ENCODE measurements around the gene ENTPD1. TPM values are rescaled to one million over a fixed set of nuclear protein-coding genes. Genes with fewer than 3 reads are reported as not detected.
A peak's percentile ranks its signal among the peaks of the same experiment; 100 is the strongest.

The ENTPD1 gene
- total RNA-seq, 2 experiments from 2014 or later = 0.27 TPM; not detected in 1

DNA sequence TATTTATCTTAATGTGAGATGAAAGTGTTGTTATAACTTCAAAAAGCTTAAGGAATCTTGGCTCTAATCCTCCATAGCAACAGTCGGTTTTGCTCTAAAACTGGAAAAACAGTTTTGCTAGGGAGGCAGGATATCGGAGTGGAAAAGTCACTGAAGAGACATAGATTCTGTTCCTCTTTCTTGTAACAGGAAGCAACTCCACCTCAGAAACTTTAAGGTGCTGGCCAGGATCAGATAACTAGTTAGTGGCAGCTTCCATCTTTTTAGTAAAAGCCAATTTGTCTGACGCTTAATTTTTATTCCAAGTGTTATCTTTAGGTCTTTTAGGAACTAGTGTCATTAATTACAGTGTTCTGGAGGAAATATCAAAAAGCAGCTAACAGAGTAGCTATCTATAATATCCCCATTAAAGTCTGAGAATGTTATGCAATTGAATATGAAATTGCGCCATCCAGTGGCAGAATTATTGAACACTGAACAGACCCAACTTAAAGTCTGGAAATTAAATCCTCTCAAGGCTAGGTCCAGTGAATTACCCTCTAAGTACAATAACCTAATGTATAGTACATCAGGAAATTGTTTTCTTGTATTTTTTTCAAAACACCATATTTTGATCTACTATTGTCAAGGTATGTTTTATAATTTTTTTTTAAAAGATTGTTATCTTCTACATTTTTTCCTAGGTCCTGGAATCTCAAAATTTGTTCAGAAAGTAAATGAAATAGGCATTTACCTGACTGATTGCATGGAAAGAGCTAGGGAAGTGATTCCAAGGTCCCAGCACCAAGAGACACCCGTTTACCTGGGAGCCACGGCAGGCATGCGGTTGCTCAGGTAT lies 85.9 kb downstream of the ENTPD1 start:
- DNase-seq = peak; percentile 56
- ChIA-PET CTCF (interaction anchor here (0.9 to 16.5 kb wide), 9 partner anchors 10 to 177 kb away, joined by 3 to 149 read pairs (median 3); partner anchors contain the start of gene TCTN3), POLR2A (interaction anchor here (0.7 kb wide), 1 partner anchor 147 kb away, joined by 3 read pairs; no protein-coding TSS in a partner anchor)
- Mint-ChIP-seq H3K27me3 (peaks cover 4% of the 10 kb centered on the region), H3K4me3 (no peak overlapping the region), H3K4me1 (peaks cover 5% of the 10 kb centered on the region), H3K9me3 (no peaks in the 10 kb centered on the region), H3K36me3 (ENCODE audit: low read depth) (no peaks in the 10 kb centered on the region), H3K27ac (no peak overlapping the region)

DNA sequence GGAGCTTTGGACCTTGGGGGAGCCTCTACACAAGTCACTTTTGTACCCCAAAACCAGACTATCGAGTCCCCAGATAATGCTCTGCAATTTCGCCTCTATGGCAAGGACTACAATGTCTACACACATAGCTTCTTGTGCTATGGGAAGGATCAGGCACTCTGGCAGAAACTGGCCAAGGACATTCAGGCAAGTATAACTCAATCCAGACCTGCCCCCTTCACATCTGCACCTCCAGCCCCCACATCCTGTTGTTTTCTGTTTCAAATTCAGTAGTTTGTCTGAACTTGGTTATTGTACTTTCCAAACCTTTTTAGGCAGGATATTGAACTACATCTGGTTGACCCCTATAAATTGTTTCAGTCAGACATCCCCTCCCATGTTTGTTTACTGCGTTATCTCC lies 89.4 kb downstream of the ENTPD1 start:
- ChIA-PET POLR2A (no interaction called here), CTCF (interaction anchor here (0.5 to 16.5 kb wide), 6 partner anchors 9 to 151 kb away, joined by 3 to 149 read pairs (median 4); partner anchors contain the start of gene TCTN3)
- H3K4me3 Mint-ChIP-seq = no peak overlapping the region
- no peaks in the 10 kb centered on the region for H3K9me3 Mint-ChIP-seq
- no peaks in the 10 kb centered on the region for H3K36me3 Mint-ChIP-seq (ENCODE audit: low read depth)
- DNase-seq = no peak
- peaks cover 5% of the 10 kb centered on the region for H3K4me1 Mint-ChIP-seq
- peaks cover 2% of the 10 kb centered on the region for H3K27me3 Mint-ChIP-seq
- no peak overlapping the region for H3K27ac Mint-ChIP-seq

DNA sequence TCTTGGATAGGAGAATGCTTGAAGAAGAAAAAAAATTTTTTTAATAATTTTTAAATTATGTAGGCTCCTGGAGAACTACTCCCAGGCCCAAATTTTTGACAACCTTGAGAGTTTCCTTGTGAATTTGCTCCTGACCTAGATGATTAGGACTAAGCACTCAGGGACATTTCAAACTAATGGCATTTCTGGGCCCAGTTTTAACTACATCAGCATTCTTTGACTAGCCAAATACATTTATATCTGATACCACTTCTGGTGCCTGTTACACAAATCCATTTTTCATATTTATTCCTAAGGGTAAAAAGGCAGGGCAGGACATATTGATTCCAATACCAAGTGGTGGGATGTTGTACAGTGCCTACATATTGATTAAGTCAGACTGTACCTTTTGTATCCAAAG lies 91.0 kb downstream of the ENTPD1 start:
- CTCF ChIA-PET = interaction anchor here (1.7 to 16.5 kb wide), 2 partner anchors 14 to 153 kb away, joined by 4 to 149 read pairs; partner anchors contain the start of gene TCTN3

DNA sequence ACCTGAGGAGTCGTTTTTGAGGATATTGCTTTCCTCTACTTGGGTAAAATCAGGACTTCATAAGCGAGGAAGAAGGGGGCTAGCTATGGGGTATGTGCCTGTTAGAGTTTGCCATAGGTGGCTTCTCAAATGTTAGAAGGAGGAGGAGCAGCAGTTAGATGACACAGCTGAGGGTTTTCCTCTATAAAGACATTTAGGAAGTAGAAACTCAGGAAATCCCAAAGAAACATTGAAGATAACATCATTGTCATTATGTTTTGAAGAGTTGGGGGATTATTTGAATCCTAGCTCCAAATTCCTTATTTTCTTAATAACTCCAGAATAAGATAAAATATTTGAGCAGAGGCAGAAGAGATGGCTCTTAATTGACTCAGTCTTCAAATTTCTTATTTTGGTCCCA lies 92.9 kb downstream of the ENTPD1 start:
- Mint-ChIP-seq H3K36me3 (ENCODE audit: low read depth) (no peaks in the 10 kb centered on the region), H3K4me1 (no peaks in the 10 kb centered on the region), H3K27ac (no peak overlapping the region), H3K27me3 (peaks cover 2% of the 10 kb centered on the region), H3K4me3 (no peak overlapping the region), H3K9me3 (no peaks in the 10 kb centered on the region)
- no peak for DNase-seq
- ChIA-PET CTCF (interaction anchor here (0.9 to 16.5 kb wide), 5 partner anchors 8 to 155 kb away, joined by 3 to 149 read pairs (median 4); partner anchors contain the start of gene TCTN3), POLR2A (no interaction called here)

More for the DNA sequence above, 91.0 kb downstream of the ENTPD1 start:
- no peaks in the 10 kb centered on the region for H3K9me3 Mint-ChIP-seq
- no peak for DNase-seq
- POLR2A ChIA-PET = no interaction called here
- no peak overlapping the region for H3K4me3 Mint-ChIP-seq
- H3K36me3 Mint-ChIP-seq (ENCODE audit: low read depth) = no peaks in the 10 kb centered on the region
- no peak overlapping the region for H3K27ac Mint-ChIP-seq
- peaks cover 2% of the 10 kb centered on the region for H3K27me3 Mint-ChIP-seq
- no peaks in the 10 kb centered on the region for H3K4me1 Mint-ChIP-seq

DNA sequence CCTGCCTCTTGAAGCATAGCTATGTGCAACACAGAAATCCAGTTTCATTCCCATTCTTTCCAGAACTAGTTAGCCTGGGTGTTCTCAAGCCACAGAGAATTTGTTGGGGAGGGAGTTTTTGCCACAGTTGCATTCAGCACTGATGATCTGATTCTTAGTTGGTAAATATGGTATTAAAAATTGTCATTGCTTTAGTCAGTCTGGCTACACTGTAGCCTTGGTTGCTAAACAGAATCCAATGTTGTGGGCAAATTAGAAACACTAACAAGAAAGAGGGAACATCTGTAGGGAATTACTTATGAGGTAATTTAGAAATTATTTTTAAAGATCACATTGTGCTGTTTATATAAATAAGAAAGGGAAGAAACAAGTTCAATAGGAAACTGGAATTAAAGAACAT lies 94.8 kb downstream of the ENTPD1 start:
- Mint-ChIP-seq H3K9me3 (no peaks in the 10 kb centered on the region), H3K4me3 (no peak overlapping the region), H3K4me1 (no peaks in the 10 kb centered on the region), H3K27ac (no peak overlapping the region), H3K36me3 (ENCODE audit: low read depth) (no peaks in the 10 kb centered on the region), H3K27me3 (peaks cover 4% of the 10 kb centered on the region)
- POLR2A ChIA-PET = no interaction called here
- CTCF ChIA-PET = interaction anchor here (1.2 kb wide), 2 partner anchors 14 to 157 kb away, joined by 5 read pairs; partner anchors contain the start of gene TCTN3
- no peak for DNase-seq

DNA sequence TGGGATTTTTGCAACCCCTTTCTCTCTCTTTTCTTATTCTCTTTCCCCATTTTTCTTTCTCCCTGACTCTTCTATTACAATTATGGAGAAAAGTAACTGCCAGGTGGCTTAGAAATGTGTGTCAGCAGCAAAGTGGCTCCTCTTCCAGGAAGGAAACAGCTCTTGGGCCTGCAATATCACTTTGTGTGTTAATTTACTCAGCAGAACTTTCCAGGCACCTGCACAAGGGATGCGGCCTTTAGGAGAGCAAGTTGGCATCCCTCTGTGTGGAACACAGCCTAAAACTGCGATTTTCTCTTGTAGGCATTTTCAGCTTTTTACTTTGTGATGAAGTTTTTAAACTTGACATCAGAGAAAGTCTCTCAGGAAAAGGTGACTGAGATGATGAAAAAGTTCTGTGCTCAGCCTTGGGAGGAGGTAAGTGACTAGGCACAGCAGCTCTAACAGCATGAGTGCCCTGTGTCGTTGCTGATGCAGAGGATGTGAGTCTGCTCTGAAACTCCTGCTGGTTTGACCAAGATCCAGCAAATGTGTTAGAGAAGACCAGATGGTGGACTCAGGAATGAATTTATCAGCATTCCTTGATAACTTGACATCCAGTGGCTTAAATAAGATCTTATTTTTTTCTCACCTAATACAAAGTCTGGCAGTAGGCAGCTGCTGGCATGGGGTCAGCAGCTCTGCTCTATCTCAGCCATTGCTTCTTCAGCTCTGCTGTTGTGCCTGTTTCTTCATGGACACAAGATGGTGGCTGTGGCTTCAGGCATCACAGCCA lies 104.4 kb downstream of the ENTPD1 start:
- Mint-ChIP-seq H3K9me3 (no peaks in the 10 kb centered on the region), H3K4me3 (no peak overlapping the region), H3K36me3 (ENCODE audit: low read depth) (no peaks in the 10 kb centered on the region), H3K27me3 (peaks cover 3% of the 10 kb centered on the region), H3K27ac (no peak overlapping the region), H3K4me1 (peaks cover 2% of the 10 kb centered on the region)
- ChIA-PET POLR2A (no interaction called here), CTCF (interaction anchor here (1.3 to 3.5 kb wide), 2 partner anchors 19 to 167 kb away, joined by 3 to 17 read pairs; partner anchors contain the start of gene TCTN3)
- DNase-seq = no peak

DNA sequence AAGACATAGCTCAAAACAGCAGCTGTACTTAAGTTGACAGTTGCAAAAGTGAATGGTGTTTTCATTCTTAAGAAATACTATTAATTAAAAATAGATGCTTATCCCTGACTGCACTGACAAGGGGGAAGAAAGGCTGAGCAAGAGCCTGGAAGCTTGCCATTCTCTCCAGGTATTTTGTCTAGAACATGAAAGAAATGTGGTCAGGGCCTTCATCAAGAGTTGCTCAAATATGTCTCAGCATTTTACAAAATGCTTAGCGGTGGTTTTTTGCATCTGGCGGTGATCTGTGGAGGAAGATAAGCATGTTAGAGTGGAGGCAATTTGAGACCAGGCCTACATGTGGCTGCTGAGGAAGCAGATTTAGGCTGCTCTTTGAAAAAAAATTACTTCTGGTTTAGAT lies 105.4 kb downstream of the ENTPD1 start:
- ChIA-PET CTCF (interaction anchor here (1.2 to 3.5 kb wide), 5 partner anchors 11 to 302 kb away, joined by 3 to 17 read pairs (median 4); partner anchors contain the start of gene TCTN3), POLR2A (no interaction called here)
- no peak for DNase-seq
- Mint-ChIP-seq H3K36me3 (ENCODE audit: low read depth) (no peaks in the 10 kb centered on the region), H3K27ac (no peak overlapping the region), H3K9me3 (no peaks in the 10 kb centered on the region), H3K4me3 (no peak overlapping the region), H3K4me1 (peaks cover 2% of the 10 kb centered on the region), H3K27me3 (no peaks in the 10 kb centered on the region)

DNA sequence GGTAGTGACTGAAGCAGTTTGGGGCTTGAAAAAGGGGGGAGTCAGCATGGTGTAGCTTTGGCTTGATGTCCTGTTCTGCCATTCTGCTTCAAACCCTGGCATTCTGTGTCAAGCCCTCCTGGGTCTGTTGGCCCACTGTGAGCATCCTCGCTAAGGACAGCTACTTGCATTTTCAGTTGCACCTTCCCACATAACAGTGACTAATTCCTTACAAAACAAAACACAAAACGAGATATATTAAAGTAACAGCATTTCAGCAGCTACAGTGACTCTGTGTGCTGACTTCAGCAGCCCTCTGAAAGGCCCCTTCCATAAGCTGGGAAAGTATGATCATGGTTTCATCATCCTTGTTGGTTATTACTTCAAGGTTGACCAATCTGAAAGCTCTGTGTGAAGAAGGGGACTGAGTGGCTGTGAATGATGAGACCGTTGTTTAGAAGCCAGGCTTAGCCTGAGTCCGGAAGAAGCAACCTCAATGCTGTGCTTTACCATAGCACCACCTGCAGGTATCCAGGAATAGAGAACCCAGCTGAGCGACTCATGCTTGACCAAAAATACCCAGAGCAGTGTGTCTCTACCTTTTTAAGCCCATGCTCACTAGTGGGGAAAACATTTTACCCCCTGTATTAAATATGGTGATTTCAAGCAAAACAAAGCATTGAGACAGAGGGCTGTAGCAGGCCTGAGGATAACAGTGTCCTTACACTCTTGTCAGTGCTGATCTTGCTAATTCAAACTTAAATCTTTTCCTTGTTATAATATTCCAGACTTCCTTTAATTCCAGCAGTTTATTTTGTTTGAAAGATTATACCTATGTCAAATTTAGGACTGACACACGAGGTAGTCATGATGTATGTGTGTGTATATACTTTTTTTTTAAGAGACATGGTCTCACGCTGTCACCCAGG lies 109.2 kb downstream of the ENTPD1 start:
- no peak overlapping the region for H3K4me3 Mint-ChIP-seq
- ChIA-PET POLR2A (interaction anchor here (0.7 to 0.8 kb wide), 2 partner anchors 171 to 223 kb away, joined by 3 to 4 read pairs; no protein-coding TSS in a partner anchor), CTCF (interaction anchor here (0.5 to 3.0 kb wide), 14 partner anchors 9 to 261 kb away, joined by 3 to 47 read pairs (median 4); partner anchors contain the start of gene TCTN3)
- H3K27ac Mint-ChIP-seq = peak overlapping the region; percentile 0
- no peaks in the 10 kb centered on the region for H3K9me3 Mint-ChIP-seq
- H3K4me1 Mint-ChIP-seq = peaks cover 14% of the 10 kb centered on the region
- peak; percentile 55 for DNase-seq
- no peaks in the 10 kb centered on the region for H3K27me3 Mint-ChIP-seq
- H3K36me3 Mint-ChIP-seq (ENCODE audit: low read depth) = no peaks in the 10 kb centered on the region

DNA sequence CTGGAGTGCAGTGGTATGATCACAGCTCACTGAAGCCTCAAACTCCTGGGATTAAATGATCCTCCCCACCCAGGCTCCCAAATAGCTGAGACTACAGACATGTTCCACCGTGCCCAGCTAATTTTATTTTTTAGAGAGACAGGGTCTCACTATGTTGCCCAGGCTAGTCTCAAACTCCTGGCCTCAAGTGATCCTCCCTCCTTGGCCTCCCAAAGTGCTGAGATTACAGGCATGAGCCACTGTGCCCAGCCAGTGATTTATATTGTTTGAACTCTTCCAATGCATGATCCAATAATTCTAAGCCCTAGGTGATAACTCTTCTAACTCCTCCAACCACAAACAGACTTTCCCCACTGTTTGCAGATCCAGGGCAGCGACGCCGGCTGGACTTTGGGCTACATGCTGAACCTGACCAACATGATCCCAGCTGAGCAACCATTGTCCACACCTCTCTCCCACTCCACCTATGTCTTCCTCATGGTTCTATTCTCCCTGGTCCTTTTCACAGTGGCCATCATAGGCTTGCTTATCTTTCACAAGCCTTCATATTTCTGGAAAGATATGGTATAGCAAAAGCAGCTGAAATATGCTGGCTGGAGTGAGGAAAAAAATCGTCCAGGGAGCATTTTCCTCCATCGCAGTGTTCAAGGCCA lies 110.0 kb downstream of the ENTPD1 start:
- H3K4me3 Mint-ChIP-seq = no peak overlapping the region

DNA sequence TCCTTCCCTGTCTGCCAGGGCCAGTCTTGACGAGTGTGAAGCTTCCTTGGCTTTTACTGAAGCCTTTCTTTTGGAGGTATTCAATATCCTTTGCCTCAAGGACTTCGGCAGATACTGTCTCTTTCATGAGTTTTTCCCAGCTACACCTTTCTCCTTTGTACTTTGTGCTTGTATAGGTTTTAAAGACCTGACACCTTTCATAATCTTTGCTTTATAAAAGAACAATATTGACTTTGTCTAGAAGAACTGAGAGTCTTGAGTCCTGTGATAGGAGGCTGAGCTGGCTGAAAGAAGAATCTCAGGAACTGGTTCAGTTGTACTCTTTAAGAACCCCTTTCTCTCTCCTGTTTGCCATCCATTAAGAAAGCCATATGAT lies 110.5 kb downstream of the ENTPD1 start:
- Mint-ChIP-seq H3K9me3 (no peaks in the 10 kb centered on the region), H3K4me3 (no peak overlapping the region), H3K4me1 (peaks cover 14% of the 10 kb centered on the region), H3K27ac (no peak overlapping the region), H3K27me3 (no peaks in the 10 kb centered on the region), H3K36me3 (ENCODE audit: low read depth) (no peaks in the 10 kb centered on the region)
- ChIA-PET POLR2A (interaction anchor here (0.8 kb wide), 1 partner anchor 224 kb away, joined by 4 read pairs; no protein-coding TSS in a partner anchor), CTCF (interaction anchor here (1.5 to 2.4 kb wide), 2 partner anchors 25 to 173 kb away, joined by 5 to 11 read pairs; partner anchors contain the start of gene TCTN3)
- DNase-seq = no peak

More for the DNA sequence above, 110.0 kb downstream of the ENTPD1 start:
- DNase-seq = no peak
- Mint-ChIP-seq H3K27me3 (no peaks in the 10 kb centered on the region), H3K4me1 (peaks cover 14% of the 10 kb centered on the region), H3K27ac (no peak overlapping the region), H3K9me3 (no peaks in the 10 kb centered on the region), H3K36me3 (ENCODE audit: low read depth) (no peaks in the 10 kb centered on the region)
- CTCF ChIA-PET = interaction anchor here (1.2 to 3.0 kb wide), 7 partner anchors 12 to 186 kb away, joined by 3 to 47 read pairs (median 5); partner anchors contain the start of gene TCTN3
- POLR2A ChIA-PET = interaction anchor here (0.7 to 0.8 kb wide), 2 partner anchors 172 to 223 kb away, joined by 3 to 4 read pairs; no protein-coding TSS in a partner anchor

DNA sequence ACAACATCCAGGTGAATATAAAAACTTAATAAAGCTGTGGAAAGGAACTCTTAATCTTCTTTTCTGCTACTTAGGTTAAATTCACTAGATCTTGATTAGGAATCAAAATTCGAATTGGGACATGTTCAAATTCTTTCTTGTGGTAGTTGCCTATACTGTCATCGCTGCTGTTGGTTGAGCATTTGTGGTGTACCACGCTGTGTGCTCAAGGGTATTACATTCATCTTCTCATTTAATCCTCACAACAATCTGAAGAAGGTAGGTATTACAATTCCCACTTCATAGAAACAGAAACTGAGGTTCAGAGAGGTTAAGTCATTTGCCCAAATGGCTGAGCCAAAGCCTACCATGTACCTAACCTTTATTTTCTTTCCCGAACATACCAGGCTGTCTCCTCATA lies 111.9 kb downstream of the ENTPD1 start:
- Mint-ChIP-seq H3K27ac (peak overlapping the region; percentile 33), H3K4me3 (no peak overlapping the region), H3K9me3 (no peaks in the 10 kb centered on the region), H3K27me3 (no peaks in the 10 kb centered on the region), H3K36me3 (ENCODE audit: low read depth) (no peaks in the 10 kb centered on the region), H3K4me1 (peaks cover 14% of the 10 kb centered on the region)
- CTCF ChIA-PET = interaction anchor here (1.0 to 1.5 kb wide), 2 partner anchors 27 to 174 kb away, joined by 4 to 5 read pairs; partner anchors contain the start of gene TCTN3
- no peak for DNase-seq
- POLR2A ChIA-PET = no interaction called here
